GM12878 (cell line): ENCODE measurements around the gene EMC1. TPM values are rescaled to one million over a fixed set of nuclear protein-coding genes. Genes with fewer than 3 reads are reported as not detected.

ENCODE experiments used
- ATAC-seq: fragments of 200-7000 bp; cut with Tn5 transposase; 3 replicates; pipeline ENCODE4 v1.9.1; 2020; ENCODE audit warnings: mild to moderate bottlenecking, moderate library complexity
- BruUV-seq: library from RNA; stranded (reverse); fragments of 400-500 nt; replicated peaks from 2 replicates; lab custom pipeline; 2021; lab: Mats Ljungman, UMichigan
- CTCF ChIA-PET: fragments of 300-600 bp; sonication (Branson Sonifier 250); formaldehyde crosslinking; extraction: SDS; loops from one replicate; lab custom pipeline; 2021; ENCODE audit warnings: inconsistent platforms; lab: Yijun Ruan, JAX
- POLR2A ChIA-PET: fragments of 350-600 bp; formaldehyde crosslinking; extraction: SDS; loops from one replicate; lab custom pipeline; 2021; ENCODE audit warnings: inconsistent platforms; lab: Charles Lee
- RAD21 ChIA-PET: fragments of 300-600 bp; sonication (Branson Sonifier 250); formaldehyde crosslinking; loops from one replicate; lab custom pipeline; 2023; ENCODE audit warnings: antibody characterized with exemption; ENCODE audit not compliant: unreplicated experiment; lab: Charles Lee
- SMC1A ChIA-PET: fragments of 300-600 bp; sonication (Branson Sonifier 250); formaldehyde crosslinking; loops from one replicate; lab custom pipeline; 2023; ENCODE audit not compliant: unreplicated experiment, uncharacterized antibody; lab: Charles Lee
- DNase-seq: peaks from one replicate; pipeline ENCODE4 v3.0.0-alpha.2; 2011; ENCODE audit warnings: low read depth, low spot score
- FAIRE-seq: peaks from 3 replicates; lab custom pipeline; 2011; peaks lifted over from hg19 to GRCh38; lab: Jason Lieb, UNC
- H2AFZ ChIP-seq: 2 replicates; pipeline ENCODE4 v1.6.0; 2011; ENCODE audit warnings: low read depth, low read length, control low read depth; ENCODE audit not compliant: control insufficient read depth
- H3K27ac ChIP-seq: 2 replicates; pipeline ENCODE4 v1.5.1; 2011; ENCODE audit warnings: control low read depth; ENCODE audit not compliant: control insufficient read depth, insufficient read depth
- H3K27me3 ChIP-seq, 2 experiments: replicated peaks in 1 of 2; 2 replicates each; pipeline versions ENCODE4 v1.6.0 to v1.6.1; 2011; ENCODE audit warnings: low read length in 1 of 2; ENCODE audit not compliant: control insufficient read depth in 2 of 2, insufficient read depth in 2 of 2
- H3K36me3 ChIP-seq, 2 experiments: 2 replicates each; pipeline ENCODE4 v1.5.1; 2011; ENCODE audit warnings: low read length in 1 of 2; ENCODE audit not compliant: control insufficient read depth in 2 of 2, insufficient read depth in 2 of 2
- H3K4me1 ChIP-seq: 2 replicates; pipeline ENCODE4 v1.6.1; 2011; ENCODE audit warnings: mild to moderate bottlenecking, low read length, moderate library complexity, mixed read lengths; ENCODE audit not compliant: control insufficient read depth, insufficient read depth
- H3K4me2 ChIP-seq: 2 replicates; pipeline ENCODE4 v1.6.0; 2011; ENCODE audit warnings: control low read depth; ENCODE audit not compliant: control insufficient read depth, insufficient read depth
- H3K4me3 ChIP-seq: fragments of 200-600 bp; sonication (generic); 2 replicates; pipeline ENCODE4 v1.5.1; 2016
- H3K79me2 ChIP-seq: 2 replicates; pipeline ENCODE4 v1.6.0; 2011; ENCODE audit warnings: low read length; ENCODE audit not compliant: control insufficient read depth, insufficient read depth
- H3K9ac ChIP-seq: 2 replicates; pipeline ENCODE4 v1.8.0; 2011; ENCODE audit warnings: low read length, control low read depth, mixed read lengths; ENCODE audit not compliant: control insufficient read depth, insufficient read depth
- H3K9me3 ChIP-seq: replicated peaks from 3 replicates; pipeline ENCODE4 v1.5.1; 2011; ENCODE audit warnings: mild to moderate bottlenecking, low read length; ENCODE audit not compliant: control insufficient read depth, insufficient read depth
- H4K20me1 ChIP-seq: 2 replicates; pipeline ENCODE4 v1.6.0; 2011; ENCODE audit not compliant: control insufficient read depth, insufficient read depth
- NFYA ChIP-seq: IDR thresholded peaks from 2 replicates; pipeline ENCODE4 v1.6.1; 2011; ENCODE audit warnings: low read depth, mild to moderate bottlenecking, low read length, improper control_type of control experiment, borderline replicate concordance
- SREBF2 ChIP-seq: IDR thresholded peaks from 2 replicates; pipeline ENCODE4 v1.6.1; 2012; ENCODE audit warnings: mild to moderate bottlenecking, low read length
- ZBTB11 ChIP-seq: fragments of 450-650 bp; formaldehyde crosslinking; IDR thresholded peaks from 2 replicates; pipeline ENCODE4 v1.5.0; 2022; ENCODE audit warnings: mild to moderate bottlenecking, missing genetic modification characterization
- WGBS: methylation state at CpG from one replicate; pipeline ENCODE4 v1.1.6; 2016; ENCODE audit warnings: low lambda C conversion rate; ENCODE audit not compliant: insufficient replicate concordance, insufficient coverage; ENCODE audit errors: missing lambda C conversion rate; 5-methylcytosine and 5-hydroxymethylcytosine counted together
- in situ Hi-C: fragments of 300-500 bp; cut with MboI; formaldehyde crosslinking; loops from 9 replicates; pipeline ENCODE4 v1.14.3; 2018; ENCODE audit warnings: mixed read lengths
- intact Hi-C: fragments of 100-400 bp; cut with micrococcal nuclease; formaldehyde crosslinking; loops from one replicate; pipeline ENCODE4 v1.14.2; 2022; ENCODE audit not compliant: unreplicated experiment
- polyA plus RNA-seq, 11 experiments: library from polyadenylated mRNA; depleted of rRNA in 4 of 11; unstranded in 6 of 11; stranded (reverse) in 5 of 11; fragments of >200 nt; fragmentation: Nextera tagmentation in 4 of 11; fragmentation: Illumina TruSeq in 1 of 11; extraction: Ambion mirVana in 4 of 11; extraction: Trizol in 1 of 11; gene quantifications; 1 replicate in 1 of 11; 2 replicates in 10 of 11; pipeline versions ENCODE4 v1.2.1 to v1.2.3, GENCODE V29; 2011 to 2016; ENCODE audit warnings: inconsistent platforms in 2 of 11, missing spikeins in 2 of 11, low read depth in 1 of 11
- total RNA-seq, 4 experiments: library from RNA; depleted of rRNA in 3 of 4; stranded (reverse); fragments of >200 nt in 3 of 4; fragmentation: Illumina TruSeq in 1 of 4; extraction: Trizol in 1 of 4; gene quantifications; 2 replicates each; pipeline versions ENCODE4 v1.2.1 to v1.2.3, GENCODE V29; 2013 to 2021

The EMC1 gene
- total and polyA plus RNA-seq, 10 of the 15 experiments (the other 5 are each of a cell fraction or from before 2014, with no cell fraction given), result 12.2 to 43.6 (median 20.6) TPM

GRCh38 chr1:19229828-19230325 is 21.4 kb downstream of the EMC1 start:
- ATAC-seq (no peak), FAIRE-seq (no peak), DNase-seq (no peak)
- BruUV-seq, result no TSS peak
- ChIA-PET POLR2A (interaction anchor here (0.5 kb wide), 1 partner anchor 369 kb away, joined by 3 read pairs; no protein-coding TSS in a partner anchor), RAD21 (no interaction called here), SMC1A (no interaction called here), CTCF (no interaction called here)
- no peak overlapping the region for H3K9ac ChIP-seq
- no peaks in the 10 kb centered on the region for H3K27me3 ChIP-seq
- H2AFZ ChIP-seq, result no peak overlapping the region
- no peaks in the 10 kb centered on the region for H3K79me2 ChIP-seq
- TF ChIP-seq SREBF2 (no peak), ZBTB11 (no peak), NFYA (no peak)
- H3K4me1 ChIP-seq, result no peaks in the 10 kb centered on the region
- H3K9me3 ChIP-seq, result no peaks in the 10 kb centered on the region
- no peak overlapping the region for H3K4me3 ChIP-seq
- no peak overlapping the region for H3K4me2 ChIP-seq
- in situ Hi-C loops, result no loop called here
- H4K20me1 ChIP-seq, result no peaks in the 10 kb centered on the region
- H3K27ac ChIP-seq, result no peak overlapping the region
- intact Hi-C loops, result no loop called here
- WGBS, result 95% methylated on average over 6 of the region's 6 CpGs
- H3K36me3 ChIP-seq, result peaks cover 18 to 35% of the 10 kb centered on the region in 2 experiments
